Upper lobe of left lung (tissue), 6 donors: ENCODE data around the gene SDK1. TPM values are rescaled to one million over a fixed set of nuclear protein-coding genes. Genes with fewer than 3 reads are reported as not detected.

Experiments
- ATAC-seq, 2 donors: fragments of 200-7000 bp; cut with Tn5 transposase; one replicate each; pipeline ENCODE4 v1.9.1; 2022; ENCODE audit warnings: mild to moderate bottlenecking in 2 of 2, moderate library complexity in 2 of 2; ENCODE audit not compliant: low FRiP score in 2 of 2
- DNase-seq, 2 donors: peaks; one replicate each; pipeline ENCODE4 v3.0.0-alpha.2; 2019 to 2020
- H3K27ac ChIP-seq, 4 donors: fragments of 200-600 bp; sonication (generic); one replicate each; pipeline ENCODE4 v1.5.1; 2016 to 2019
- H3K27me3 ChIP-seq, 4 donors: fragments of 200-600 bp; sonication (generic); one replicate each; pipeline ENCODE4 v1.5.1; 2017 to 2019
- H3K36me3 ChIP-seq, 4 donors: fragments of 200-600 bp; sonication (generic); one replicate each; pipeline ENCODE4 v1.5.1; 2016 to 2019
- H3K4me1 ChIP-seq, 4 donors: fragments of 200-600 bp; sonication (generic); one replicate each; pipeline ENCODE4 v1.5.1; 2018 to 2019
- H3K4me3 ChIP-seq, 4 donors: fragments of 200-600 bp; sonication (generic); one replicate each; pipeline ENCODE4 v1.5.1; 2017 to 2019; ENCODE audit warnings: mild to moderate bottlenecking in 2 of 4, moderate library complexity in 1 of 4
- H3K9me3 ChIP-seq, 4 donors: fragments of 200-600 bp; sonication (generic); one replicate each; pipeline ENCODE4 v1.5.1; 2018 to 2019
- CTCF ChIP-seq, 6 experiments: fragments of 450-650 bp in 4 of 6; fragments of 200-600 bp in 2 of 6; sonication (generic) in 2 of 6; IDR thresholded peaks; one replicate each; pipeline ENCODE4 v1.5.1; 2016 to 2019; ENCODE audit warnings: antibody characterized with exemption in 6 of 6
- EP300 ChIP-seq, 4 donors: sonication (generic); formaldehyde crosslinking; IDR thresholded peaks; one replicate each; pipeline ENCODE4 v1.5.1; 2017; ENCODE audit warnings: antibody characterized with exemption in 4 of 4, control low read depth in 2 of 4
- POLR2A ChIP-seq, 4 donors: fragments of 450-650 bp; IDR thresholded peaks; one replicate each; pipeline ENCODE4 v1.5.1; 2016 to 2017; ENCODE audit warnings: antibody characterized with exemption in 4 of 4, mild to moderate bottlenecking in 2 of 4
- POLR2AphosphoS5 ChIP-seq, 2 donors: sonication (generic); formaldehyde crosslinking; IDR thresholded peaks; one replicate each; pipeline ENCODE4 v1.5.1; 2017; ENCODE audit warnings: antibody characterized with exemption in 2 of 2
- WGBS, 2 donors: methylation state at CpG; one replicate each; pipeline ENCODE4 v1.1.5; 2017 to 2018; 5-methylcytosine and 5-hydroxymethylcytosine counted together
- total RNA-seq, 6 donors: library from RNA; depleted of rRNA in 4 of 6; stranded (reverse); fragments of >200 nt in 4 of 6; gene quantifications; one replicate each; pipeline versions ENCODE4 v1.1.0 to v1.2.1, GENCODE V29; 2016 to 2021
- donor health status: DM: no; HTN: no; CAD: no; lungs with moderate emphysema.
- donor health status: DM: no; HTN: yes; CAD: no; lungs with severe emphysema.

Gene SDK1
- total RNA-seq, 6 donors from 2014 or later, result 9.3 to 90.1 (median 11.8) TPM

GRCh38 chr7:3527496-3528124, 226.6 kb downstream of the SDK1 start:
- no peaks in the 10 kb centered on the region for H3K9me3 ChIP-seq
- no peak for TF ChIP-seq CTCF (IDR thresholded peaks at IDR 0.05)
- no peak for TF ChIP-seq POLR2A (IDR thresholded peaks at IDR 0.05)
- TF ChIP-seq EP300 (IDR thresholded peaks at IDR 0.05), result no peak
- TF ChIP-seq POLR2AphosphoS5 (IDR thresholded peaks at IDR 0.05), result no peak
- no peak for ATAC-seq
- no peak overlapping the region for H3K27ac ChIP-seq
- H3K27me3 ChIP-seq, result no peaks in the 10 kb centered on the region
- no peak overlapping the region for H3K4me3 ChIP-seq
- H3K36me3 ChIP-seq, result no peaks in the 10 kb centered on the region
- no peak for DNase-seq
- WGBS, 2 donors, result 84 to 96% methylated on average over 2 of the region's 2 CpGs
- no peaks in the 10 kb centered on the region for H3K4me1 ChIP-seq

DNA sequence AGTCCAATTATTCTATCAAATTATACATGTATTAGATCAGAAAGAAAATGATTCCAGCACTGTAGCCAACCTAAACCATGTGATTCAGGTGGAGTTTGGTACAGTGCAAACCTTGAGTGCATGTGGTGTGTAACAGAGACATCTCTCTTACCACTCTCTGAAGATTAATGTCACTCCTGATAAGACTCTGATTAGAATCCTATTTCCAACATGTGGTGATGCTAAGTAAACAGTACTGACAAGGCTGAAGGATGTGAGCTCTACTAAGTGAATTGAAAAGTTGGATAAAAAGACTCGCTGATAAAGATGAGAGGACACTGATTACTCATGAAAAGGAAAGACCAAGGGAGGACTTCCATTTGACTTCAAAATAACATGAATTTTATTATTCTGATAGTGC, 232.0 kb downstream of the SDK1 start:
- ATAC-seq (no peak), DNase-seq (no peak)
- Histone ChIP-seq H3K27ac (no peak overlapping the region), H3K27me3 (no peaks in the 10 kb centered on the region), H3K36me3 (no peaks in the 10 kb centered on the region), H3K4me3 (no peak overlapping the region), H3K4me1 (no peaks in the 10 kb centered on the region), H3K9me3 (no peaks in the 10 kb centered on the region)
- no peak for TF ChIP-seq EP300 (IDR thresholded peaks at IDR 0.05)
- no peak for TF ChIP-seq POLR2AphosphoS5 (IDR thresholded peaks at IDR 0.05)
- no peak for TF ChIP-seq CTCF (IDR thresholded peaks at IDR 0.05)
- no peak for TF ChIP-seq POLR2A (IDR thresholded peaks at IDR 0.05)
- 40 to 86% methylated on average over 1 of the region's 1 CpG for WGBS, 2 donors

DNA sequence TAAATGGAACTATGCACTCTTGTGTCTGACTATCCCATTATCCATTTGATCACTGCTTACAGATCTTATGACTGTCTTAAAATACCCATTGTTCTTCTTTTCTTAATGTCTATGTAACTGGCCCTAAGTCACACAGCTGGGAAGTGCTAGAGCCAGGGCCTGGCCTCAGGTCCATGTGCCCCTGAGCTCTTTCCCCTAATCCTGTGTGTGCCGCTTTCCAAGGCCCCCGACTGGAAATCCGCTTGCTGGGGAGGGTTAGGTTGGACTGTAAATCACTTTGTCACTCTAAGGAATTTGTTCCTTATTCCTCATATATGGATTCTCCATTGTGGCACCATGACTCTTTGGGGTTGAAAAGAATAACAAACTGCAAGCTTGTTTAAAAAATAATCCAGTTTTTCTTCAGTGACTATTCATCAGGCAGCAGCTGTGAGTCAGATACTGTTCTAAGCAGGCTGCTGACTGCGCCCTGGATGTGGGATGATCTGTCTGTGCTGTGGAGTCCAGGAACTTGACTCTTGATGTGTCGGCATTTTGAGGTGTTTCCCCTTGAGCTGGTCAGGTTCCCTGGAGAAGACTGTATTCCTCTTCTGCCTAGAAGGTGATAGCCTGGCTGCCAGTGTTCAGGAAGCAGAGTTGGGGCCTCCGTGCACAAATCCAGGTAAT, 236.3 kb downstream of the SDK1 start:
- no peak for DNase-seq
- H3K9me3 ChIP-seq, result no peaks in the 10 kb centered on the region
- no peaks in the 10 kb centered on the region for H3K4me1 ChIP-seq
- WGBS, 2 donors, result 88 to 93% methylated on average over 6 of the region's 6 CpGs
- no peak for TF ChIP-seq POLR2A (IDR thresholded peaks at IDR 0.05)
- TF ChIP-seq CTCF (IDR thresholded peaks at IDR 0.05), result no peak
- no peak for TF ChIP-seq POLR2AphosphoS5 (IDR thresholded peaks at IDR 0.05)
- no peak for TF ChIP-seq EP300 (IDR thresholded peaks at IDR 0.05)
- H3K27ac ChIP-seq, result no peak overlapping the region
- peak in 1 of 2 donors; percentile 73 for ATAC-seq
- H3K36me3 ChIP-seq, result no peaks in the 10 kb centered on the region
- no peaks in the 10 kb centered on the region for H3K27me3 ChIP-seq
- no peak overlapping the region for H3K4me3 ChIP-seq

DNA sequence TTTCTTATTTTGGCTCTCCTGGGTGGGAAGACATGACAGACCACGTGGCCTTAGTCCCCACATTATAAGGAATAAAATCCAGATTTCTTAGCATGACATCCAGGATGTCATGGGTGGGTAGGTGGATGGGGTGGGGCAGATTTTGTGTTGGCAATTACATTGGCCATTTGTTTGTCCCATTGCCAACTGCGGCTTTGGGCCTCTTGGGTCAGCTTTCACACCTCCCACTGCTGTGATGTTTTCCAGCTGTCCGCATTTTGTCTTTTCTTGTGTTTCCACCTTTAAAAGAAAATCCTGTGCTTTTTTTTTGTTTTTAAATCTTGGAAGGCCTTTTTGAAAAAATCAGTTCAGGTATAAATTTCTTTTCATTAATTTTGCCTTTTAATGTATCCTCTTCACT, 237.0 kb downstream of the SDK1 start:
- WGBS, 2 donors, result 85 to 96% methylated on average over 3 of the region's 3 CpGs
- no peak overlapping the region for H3K4me3 ChIP-seq
- no peaks in the 10 kb centered on the region for H3K9me3 ChIP-seq
- no peaks in the 10 kb centered on the region for H3K4me1 ChIP-seq
- TF ChIP-seq CTCF (IDR thresholded peaks at IDR 0.05), result no peak
- no peak for TF ChIP-seq POLR2A (IDR thresholded peaks at IDR 0.05)
- TF ChIP-seq EP300 (IDR thresholded peaks at IDR 0.05), result no peak
- no peak for DNase-seq
- H3K27ac ChIP-seq, result no peak overlapping the region
- no peaks in the 10 kb centered on the region for H3K27me3 ChIP-seq
- ATAC-seq, result peak in 1 of 2 donors; percentile 29
- H3K36me3 ChIP-seq, result no peaks in the 10 kb centered on the region
